HG02938 (cell line): Measurements from ENCODE around the gene C1orf226.
"Not testable (repeated sequence)": the region's sequence is repeated elsewhere in the genome, so short reads cannot be mapped to it uniquely, and the experiment has no call there.

ENCODE experiments used
- ATAC-seq: cut with Tn5 transposase; IDR thresholded peaks from one replicate; pipeline ENCODE4 v1.9.1; 2021; ENCODE audit warnings: mild to moderate bottlenecking, moderate library complexity; ENCODE audit not compliant: unreplicated experiment

The C1orf226 gene

GRCh38 chr1:162381383-162381782 lies at the start of gene C1orf226:
Gene C1orf226, plus strand, starts transcription at chr1:162381728. Its CDS starts 174 bp downstream, at chr1:162381902.
- ATAC-seq = no peak

- ATAC-seq = no peak
These were observed 47.5 kb upstream of the C1orf226 start for GRCh38 chr1:162333991-162334390.

- ATAC-seq = no peak
These were observed 46.4 kb upstream of the C1orf226 start for GRCh38 chr1:162335126-162335525.

GRCh38 chr1:162336621-162337285 lies 44.8 kb upstream of the C1orf226 start:
- ATAC-seq = no peak

- no peak for ATAC-seq
These were observed 39.0 kb upstream of the C1orf226 start for GRCh38 chr1:162342452-162342983.

GRCh38 chr1:162343470-162343869 lies 38.1 kb upstream of the C1orf226 start:
- no peak for ATAC-seq

GRCh38 chr1:162347281-162347680 lies 34.2 kb upstream of the C1orf226 start:
- no peak for ATAC-seq

GRCh38 chr1:162349635-162350330 lies 31.7 kb upstream of the C1orf226 start:
- no peak for ATAC-seq

- ATAC-seq = no peak
These were observed 30.2 kb upstream of the C1orf226 start for GRCh38 chr1:162351246-162351842.

GRCh38 chr1:162351874-162352273 lies 29.7 kb upstream of the C1orf226 start:
- not testable (repeated sequence) for ATAC-seq

GRCh38 chr1:162353078-162353477 lies 28.4 kb upstream of the C1orf226 start:
- no peak for ATAC-seq

GRCh38 chr1:162353702-162354101 lies 27.8 kb upstream of the C1orf226 start:
- ATAC-seq = no peak

- no peak for ATAC-seq
These were observed 23.8 kb upstream of the C1orf226 start for GRCh38 chr1:162357681-162358266.

GRCh38 chr1:162358928-162359327 lies 22.6 kb upstream of the C1orf226 start:
- no peak for ATAC-seq

- no peak for ATAC-seq
These were observed 21.8 kb upstream of the C1orf226 start for GRCh38 chr1:162359523-162360236.

- no peak for ATAC-seq
These were observed 21.2 kb upstream of the C1orf226 start for GRCh38 chr1:162360237-162360873.

GRCh38 chr1:162360874-162361260 lies 20.7 kb upstream of the C1orf226 start:
- ATAC-seq = no peak

- ATAC-seq = peak; percentile 35
These were observed 20.2 kb upstream of the C1orf226 start for GRCh38 chr1:162361349-162361748.

GRCh38 chr1:162363823-162364222 lies 17.7 kb upstream of the C1orf226 start:
- no peak for ATAC-seq

GRCh38 chr1:162364498-162364897 lies 17.0 kb upstream of the C1orf226 start:
- ATAC-seq = no peak
